ENCODE measurements around the gene KCNQ2.
A peak's percentile ranks its signal among the peaks of the same experiment; 100 is the strongest.

The KCNQ2 gene

DNA sequence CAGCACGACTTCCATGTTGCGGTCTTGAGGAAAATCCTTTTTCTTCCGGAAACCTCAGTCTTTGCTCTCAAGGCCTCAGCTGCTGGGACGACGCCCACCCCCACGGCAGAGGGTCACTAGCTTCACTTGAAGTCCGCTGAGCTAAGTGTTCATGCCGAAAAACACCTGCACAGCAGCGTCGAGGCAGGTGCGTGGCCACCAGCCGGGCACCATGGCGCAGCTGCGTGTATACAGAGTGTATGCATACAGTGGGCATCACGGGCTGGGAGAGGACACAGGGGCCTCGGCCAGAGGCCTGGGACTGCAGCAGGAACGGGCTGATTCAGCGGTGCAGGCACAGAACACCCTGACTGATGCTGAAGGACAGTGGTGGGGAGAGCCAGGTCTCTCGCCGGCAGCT, 20.1 kb downstream of the KCNQ2 start:
- no peak for DNase-seq

DNA sequence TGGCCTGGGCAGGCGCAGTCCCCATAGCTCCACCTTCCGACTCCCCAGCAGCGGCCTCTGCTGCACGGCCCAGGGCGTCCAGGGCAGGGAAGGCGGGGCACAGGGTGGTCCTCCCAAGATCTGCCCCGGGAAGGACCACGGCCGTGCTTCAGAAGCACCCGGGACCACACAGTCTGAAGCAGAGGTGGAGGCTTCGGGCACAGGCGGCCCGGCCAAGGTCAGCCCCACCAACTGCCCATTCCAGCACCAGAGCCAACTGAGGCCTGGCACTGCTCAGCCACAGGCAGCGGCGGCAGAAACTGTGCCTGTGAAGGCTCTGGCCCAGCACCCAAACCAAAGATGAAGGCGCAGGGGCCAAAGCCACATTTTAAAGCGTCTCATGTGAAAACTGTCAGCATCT, 20.6 kb downstream of the KCNQ2 start:
- DNase-seq = no peak

DNA sequence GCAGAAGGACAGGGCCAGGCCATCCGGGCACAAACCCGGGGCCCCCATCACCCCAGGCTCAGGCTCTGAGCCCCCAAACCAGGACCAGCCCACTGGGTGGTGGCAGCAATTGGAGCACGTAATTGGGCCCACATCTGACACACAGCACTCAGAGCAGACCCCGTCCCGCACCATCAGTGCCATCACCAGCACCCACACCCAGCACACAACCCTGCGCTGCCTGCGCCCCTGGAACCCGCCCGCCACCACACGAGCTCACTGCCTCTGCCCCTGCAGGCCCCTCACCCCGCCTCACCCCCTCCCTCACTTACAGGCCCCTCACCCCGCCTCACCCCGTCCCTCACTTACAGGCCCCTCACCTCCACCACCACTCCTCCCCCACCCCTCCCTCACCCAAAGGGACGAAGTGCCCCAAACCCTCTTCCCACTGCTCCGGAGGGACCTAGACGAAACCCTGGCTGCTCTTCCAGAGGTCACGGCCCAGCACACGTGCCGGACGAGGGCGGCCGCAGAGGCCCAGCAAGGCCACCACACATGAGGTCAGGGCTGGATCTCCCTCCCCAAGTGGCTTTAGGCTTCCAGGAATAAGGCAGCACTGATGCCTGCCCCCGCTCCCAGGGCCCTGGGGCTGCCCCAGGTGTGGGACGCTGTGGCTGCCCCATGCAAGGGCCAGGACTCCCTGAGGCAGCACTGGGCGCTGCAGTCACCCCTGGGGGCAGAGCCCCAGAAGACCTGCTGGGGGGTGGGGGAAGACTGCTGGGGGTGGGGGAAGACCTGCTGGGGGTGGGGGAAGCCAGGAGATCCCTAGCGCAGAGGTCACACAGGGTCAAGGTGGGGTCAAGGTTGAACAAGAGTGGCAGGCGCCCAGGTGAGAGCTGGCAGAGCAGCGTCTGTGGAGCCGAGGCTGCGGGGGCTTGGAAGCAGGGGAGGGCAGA, 22.4 kb downstream of the KCNQ2 start:
- no peak for DNase-seq

DNA sequence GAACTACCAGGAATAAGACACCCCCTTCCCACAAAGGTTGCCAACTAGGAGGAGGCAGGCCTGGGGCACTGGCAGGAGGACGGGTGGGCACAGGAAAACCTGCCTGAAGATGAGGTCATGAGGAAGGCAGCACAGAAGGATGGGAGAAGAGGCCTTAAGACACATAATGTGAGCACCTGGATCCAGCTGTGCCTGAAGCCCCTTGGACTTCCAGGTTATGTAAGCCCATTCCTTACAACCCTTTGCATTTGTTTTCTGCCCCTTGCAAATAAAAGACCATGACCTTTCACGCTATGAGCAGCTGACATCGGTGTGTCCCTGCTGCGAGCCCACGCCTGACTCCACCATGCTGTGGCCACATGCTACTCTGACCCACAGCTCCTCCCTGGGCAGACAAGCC, 23.4 kb downstream of the KCNQ2 start:
- DNase-seq = no peak

DNA sequence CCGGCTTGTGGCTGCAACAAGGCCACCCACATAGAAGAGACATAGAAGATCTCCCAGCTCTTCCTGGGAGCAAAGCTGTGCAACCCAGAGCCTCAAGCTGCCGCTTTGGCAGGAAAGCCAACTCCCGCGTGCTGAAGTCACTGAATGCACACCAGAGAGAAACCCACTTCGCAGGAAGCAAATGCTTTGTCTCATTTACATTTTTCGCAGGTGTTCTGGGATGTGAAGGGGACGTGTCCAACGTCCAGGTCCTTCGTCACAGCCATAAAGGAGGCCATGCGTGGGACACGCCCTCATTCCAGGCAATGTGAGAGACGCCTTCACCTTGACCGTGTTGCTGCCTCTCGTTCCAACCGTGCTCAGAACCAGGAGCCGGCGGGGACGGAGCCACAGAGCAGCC, 24.4 kb downstream of the KCNQ2 start:
- no peak for DNase-seq

DNA sequence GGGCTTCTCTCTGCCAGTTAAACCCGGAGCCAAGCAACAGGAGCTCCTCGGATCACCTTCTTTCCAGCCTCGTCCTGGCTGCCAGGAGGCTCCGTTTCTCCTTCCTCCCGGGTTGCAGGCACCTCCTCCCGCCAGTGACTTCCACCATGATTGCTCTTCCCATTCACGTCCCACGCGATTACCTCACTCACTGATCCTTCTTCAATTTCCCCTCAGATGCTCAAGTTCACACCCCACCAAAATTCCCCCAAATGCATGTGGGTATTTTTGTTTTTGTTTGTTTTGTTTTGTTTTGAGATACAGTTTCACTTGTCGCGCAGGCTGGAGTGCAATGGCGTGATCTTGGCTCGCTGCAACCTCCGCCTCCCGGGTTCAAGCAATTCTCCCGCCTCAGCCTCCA, 25.1 kb downstream of the KCNQ2 start:
- no peak for DNase-seq

DNA sequence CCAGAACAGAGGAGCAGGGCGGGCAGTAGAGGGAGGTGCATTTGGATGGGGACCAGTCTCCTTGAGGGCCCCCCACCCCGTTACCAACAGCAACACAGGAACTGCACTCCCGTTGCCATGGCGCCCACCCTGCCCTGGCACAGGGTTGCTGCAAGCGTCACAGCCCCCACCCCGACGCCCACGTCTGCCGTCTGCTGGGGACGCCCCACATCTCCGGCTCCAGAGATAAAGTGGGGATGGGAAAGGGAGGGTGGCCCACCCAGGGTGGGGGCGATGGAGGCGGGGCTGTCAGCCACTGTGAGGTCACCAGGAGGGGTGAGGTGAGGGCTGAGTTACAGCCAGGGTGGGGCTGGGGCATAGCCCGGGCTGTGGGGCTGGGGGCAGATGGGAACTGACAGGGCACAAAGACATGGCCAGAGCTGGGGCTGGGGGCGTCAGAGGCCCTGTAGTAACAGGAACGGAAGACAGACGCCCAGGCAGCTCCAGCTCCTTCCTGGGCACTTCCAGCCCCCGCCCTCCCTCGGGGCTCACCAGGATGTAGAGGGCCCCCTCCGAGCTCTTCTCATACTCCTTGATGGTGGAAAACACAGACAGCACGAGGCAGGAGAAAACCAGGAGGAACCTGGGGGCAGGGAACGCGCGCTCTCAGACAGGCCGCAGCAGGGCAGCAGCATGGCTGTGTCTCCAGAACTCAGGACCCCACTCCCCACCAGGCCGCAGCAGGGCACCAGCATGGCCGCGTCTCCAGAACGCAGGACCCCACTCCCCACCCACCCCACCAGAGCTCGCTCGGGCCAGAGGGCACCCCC, 26.0 kb downstream of the KCNQ2 start:
- DNase-seq = no peak

DNA sequence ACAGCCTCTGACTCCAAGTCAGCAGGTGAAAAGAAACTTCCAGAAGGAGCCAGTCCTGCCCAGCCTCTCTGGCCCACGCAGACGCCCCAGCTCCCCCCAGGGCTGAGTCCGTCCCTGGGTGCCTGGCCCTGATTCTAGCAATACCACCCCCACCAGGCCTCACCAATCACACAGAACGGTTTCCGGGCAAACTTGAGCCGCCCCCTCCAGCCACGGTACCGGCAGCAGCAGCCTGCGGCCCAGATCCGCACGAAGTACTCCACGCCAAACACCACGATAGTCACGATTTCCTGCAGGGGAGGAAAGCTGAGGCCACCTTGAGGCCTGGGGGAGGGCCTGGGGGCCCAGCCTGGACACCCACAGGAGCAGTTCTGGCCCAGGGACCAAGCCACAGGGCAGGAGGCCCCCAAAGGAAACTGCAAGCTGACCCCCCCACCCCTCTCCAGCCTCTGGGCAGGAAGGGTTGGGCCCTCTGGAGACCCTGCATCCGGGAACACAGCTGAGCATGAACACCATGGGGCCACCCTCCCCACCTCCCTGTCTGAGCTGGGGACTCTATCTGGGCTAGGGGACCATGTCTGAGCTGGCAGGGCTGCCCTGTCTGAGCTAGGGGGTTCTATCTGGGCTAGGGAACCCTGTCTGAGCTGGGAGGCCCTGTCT, 27.2 kb downstream of the KCNQ2 start:
- DNase-seq = no peak

DNA sequence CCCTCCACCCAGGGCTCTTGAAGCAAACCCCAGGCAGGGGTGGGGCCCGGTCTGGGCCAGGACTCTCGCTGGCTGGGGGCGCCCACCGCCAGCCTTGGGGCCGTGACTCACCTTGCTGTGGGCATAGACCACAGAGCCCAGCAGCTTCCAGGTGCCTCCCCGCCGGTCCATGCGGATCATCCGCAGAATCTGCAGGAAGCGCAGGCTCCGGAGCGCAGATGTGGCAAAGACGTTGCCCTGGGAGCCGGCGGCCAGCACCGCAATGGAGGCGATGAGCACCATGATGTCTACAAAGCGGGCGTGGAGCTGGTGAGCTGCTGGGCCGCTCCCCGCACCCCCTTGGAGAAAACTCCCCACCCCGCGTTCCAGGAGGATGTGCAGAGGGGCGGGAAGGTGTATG, 27.9 kb downstream of the KCNQ2 start:
- no peak for DNase-seq

DNA sequence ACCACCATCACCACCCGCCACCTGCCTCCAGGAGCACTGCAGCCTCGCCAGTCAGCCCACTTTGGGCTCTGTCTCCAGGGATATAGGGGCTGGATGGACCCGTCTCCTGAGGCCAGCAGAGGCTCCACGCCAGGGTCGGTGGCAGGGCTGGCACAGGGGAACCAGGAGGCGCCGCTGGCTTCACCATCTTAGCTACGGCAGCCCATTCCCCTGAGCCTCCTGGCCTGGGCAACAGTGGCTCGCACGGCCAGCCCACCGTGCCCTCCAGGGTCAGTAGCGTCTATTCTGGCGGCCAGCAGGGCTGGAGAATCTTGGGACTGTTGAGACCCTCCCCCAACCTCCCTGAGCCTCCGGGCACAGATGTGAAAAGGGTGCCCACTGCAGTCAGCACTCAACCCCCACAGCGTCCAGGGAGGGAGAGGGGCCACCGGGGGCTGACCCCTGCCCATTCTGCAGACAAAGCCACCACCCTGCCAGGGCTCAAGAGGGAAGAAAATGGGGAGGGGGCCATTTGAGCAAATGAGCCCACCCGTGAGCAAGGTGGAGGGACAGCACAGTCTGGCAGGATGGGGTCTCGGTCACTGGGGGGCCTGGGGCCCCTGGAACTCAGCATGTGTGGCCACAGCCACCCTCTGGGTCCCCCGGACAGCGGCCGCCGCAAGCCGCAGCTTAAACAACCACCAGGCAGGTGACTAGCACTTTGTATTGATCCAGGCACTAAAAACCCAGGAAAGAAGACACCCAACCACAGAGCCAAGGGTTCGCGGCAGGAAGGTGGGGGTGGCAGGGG, 28.7 kb downstream of the KCNQ2 start:
- no peak for DNase-seq

DNA sequence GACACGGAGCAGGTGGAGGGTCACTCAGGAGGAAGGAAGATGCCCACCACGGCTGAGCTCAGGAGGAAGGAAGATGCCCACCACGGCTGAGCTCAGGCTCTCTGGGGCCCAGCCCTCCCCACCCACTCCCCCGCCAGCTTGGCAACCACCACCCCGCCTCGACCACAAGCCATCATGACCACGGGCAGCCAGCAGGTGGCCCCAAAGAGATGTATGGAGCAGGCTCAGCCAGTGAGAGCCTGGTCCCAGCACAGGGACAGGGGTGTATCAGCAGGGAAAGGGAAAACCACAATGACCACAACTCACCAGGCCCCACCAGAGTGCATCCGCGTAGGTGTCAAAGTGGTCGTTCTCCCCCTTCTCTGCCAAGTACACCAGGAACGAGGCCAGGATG, 30.4 kb downstream of the KCNQ2 start:
- DNase-seq = peak; percentile 31

DNA sequence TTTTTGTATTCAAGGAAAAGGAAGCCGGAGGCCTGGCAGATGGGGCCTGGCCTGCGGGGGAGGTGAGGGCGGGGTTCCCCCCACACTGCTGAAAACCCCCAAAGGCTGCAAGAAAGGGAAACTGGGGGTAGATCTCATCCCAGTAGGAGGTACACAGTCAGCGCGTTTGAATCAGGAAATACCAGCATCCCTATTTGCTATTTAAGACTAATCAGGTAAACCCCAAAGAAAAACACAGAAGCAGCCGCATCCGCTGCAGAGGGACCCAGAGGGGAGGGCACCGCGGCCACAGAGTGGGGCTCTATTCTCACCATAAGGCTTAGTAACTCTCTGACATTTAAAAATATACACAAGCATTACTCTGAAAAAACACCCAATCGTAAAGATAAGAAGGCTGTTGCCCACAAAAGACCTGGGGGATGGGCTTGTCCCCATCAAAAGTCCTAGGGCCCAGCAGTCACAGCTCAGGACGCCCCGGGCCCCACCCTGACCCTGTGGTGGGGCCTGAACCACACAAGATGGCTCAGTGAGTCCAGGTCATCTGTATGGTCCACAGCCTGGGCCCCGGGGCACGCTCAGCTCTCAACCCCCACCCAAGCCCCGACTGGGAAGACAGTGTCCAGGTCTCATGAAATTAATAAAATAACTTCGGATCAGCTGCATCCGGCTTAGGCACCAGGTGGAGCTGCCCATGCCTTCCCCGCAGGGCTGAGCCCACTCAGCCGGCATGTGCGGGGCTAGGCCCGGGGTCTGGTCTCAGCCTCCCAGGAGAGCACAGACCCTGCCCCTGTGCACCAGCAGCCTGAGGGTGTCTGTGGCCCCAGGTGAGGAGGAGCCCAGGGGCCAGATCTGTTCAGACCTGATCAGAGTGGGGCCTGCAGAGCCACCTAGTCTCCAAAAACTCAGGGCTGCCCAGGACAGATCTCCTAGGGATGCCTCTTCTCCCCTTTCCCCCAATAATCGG, 31.0 kb downstream of the KCNQ2 start:
- DNase-seq = no peak

DNA sequence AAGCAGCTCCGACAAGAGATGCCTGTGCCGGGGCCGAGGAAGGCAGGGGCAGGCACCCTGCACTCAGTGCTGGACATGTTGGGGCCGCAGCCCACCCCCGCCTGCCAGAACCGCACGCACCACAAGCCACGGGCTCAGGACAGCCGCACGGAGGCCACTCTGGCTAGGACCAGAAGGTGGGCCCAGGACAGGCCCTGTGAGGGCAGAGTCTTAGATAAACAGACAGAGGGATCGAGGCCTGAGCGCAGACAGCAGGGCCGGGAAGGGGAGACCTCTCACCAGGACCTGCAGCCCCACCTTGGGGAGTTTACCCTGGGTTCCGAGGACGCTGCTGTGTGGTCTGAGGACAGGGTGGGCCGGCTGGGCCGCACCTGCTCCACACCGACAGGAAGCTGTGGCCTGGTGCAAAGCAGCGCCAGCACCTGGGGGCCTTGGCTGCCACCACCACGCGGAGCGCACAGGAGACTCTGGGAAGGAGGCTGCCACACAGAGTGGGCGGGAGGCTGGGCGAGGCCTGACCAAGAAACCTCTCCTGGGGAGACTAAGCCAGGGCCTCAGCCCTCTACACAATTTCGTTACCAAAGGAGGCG, 32.0 kb downstream of the KCNQ2 start:
- no peak for DNase-seq

DNA sequence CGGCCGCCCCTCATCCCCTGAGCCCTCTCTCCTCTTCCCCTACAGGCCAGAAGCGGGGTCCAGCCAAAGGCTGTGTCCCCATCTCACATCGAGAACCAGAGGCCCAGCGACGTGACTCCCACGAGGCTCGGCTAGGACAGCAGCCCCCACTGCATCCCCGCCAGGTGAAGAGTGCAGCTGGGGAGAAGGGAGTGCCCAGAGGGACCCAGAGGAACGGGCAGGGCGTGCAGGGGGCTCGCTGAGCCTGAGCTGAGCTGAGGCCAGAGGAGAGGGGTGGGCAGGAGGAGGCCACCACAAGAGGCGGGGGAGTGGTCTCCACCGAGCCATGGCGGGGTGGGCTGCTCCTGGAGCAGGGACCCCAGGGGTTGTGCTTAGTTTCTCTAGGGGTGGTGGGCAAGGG, 32.6 kb downstream of the KCNQ2 start:
- DNase-seq = no peak

DNA sequence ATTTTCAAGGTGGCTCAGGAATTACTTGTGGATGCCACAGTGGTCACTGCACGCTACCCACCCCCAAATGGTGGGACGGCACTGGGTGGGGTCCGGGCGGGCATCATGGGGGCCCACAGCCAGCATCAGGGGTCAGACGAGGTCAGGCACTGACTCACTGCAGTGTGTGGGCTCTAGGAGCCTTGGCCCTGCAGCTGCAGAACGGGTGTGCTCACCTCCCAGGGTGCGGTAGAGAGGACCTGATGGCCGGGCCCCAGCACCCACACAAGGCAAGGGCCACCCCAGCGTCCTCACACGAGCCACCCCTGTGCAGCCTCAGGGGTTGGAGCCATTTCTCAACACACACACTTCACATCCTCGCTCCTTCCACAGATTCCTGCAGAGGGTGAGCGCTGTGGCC, 34.3 kb downstream of the KCNQ2 start:
- DNase-seq = no peak

DNA sequence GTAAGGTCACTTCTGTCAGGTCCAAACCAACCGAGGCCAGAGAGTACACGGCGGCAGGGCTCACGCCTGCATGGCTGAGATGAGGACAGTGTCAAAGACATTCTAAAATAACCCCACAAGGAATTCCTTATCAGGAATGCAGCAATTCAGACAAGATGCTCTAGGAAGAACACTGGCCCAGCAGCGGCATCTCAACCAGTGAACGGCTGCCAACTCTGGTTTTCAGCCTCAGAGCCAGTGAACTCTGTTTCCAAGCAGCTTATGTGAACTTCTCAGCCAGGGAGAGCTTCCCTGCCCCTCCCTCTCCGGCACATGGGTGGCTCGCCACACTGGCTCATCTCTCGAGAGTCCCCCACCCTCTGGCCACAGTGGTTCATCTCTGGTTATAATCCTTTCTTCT, 36.9 kb downstream of the KCNQ2 start:
- DNase-seq = no peak

DNA sequence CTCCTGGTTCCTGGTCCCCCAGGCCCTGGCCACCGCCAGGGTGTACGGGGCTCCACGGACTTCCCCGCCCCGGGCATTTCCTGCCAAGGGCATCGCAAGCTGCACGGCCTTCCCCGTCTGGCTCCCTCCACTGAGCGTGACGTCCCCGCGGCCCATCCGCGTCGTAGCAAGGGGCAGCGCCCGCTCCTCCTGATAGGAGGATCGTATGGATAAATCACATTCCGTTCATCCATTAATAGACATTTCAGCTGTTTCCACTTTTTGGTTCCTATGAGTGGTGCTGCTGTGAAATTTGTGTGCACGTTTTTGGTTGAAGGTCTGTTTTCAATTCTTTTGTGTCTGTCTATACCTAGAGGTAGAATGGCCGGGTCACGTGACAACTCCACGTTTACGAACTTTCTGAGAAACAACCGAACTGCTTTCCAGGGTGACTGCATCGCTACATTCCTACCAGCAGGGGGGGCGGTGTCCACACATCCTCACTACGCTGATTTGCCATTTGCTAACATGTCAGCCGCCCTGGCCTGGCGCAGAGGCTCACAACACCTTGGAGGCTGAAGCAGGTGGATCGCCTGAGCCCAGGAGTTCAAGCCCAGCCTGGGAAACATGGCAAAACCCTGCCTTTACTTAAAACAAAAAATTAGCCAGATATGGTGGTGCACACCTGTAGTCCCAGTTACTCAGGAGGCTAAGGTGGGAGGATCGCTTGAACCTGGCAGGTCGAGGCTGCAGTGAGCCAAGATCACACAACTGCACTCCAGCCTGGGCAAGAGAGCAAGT, 37.7 kb downstream of the KCNQ2 start:
- DNase-seq = peak; percentile 79

DNA sequence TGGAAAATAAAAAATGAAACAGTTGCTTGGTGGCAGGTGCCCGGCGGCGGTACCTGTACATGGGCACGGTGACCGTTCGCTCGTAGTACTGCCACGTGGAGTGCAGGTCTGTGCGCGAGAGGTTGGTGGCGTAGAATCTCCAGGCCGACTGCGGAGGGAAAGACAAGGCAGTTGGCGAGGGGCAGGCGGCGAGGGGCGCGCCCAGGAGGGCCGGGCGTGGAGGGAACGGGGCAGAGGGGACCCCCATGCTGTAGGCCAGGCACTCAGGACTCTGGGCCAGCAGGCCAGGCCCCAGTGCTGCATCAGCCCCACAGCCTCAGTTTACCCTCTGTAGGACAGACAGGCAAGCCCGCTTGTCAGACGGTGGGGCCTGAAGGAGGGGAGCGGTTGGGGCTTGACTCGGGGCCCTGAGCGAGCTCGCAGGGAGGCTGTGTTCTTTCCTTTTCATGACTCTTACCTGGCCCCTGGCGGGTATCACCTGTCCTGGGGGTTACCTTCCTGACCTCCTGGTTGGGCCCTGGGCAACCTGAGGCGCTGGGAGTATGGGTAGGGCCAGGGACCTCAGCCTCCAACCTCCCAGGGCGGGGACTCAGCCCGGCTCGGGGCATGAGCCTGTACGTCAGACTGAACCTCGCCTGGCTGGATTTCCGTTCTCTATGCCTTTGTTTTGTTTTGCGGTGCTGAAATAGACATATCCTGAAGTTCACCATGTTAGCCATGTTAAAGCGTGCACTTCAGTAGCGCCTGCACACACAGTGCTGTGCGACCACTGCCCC, 38.5 kb downstream of the KCNQ2 start:
- no peak for DNase-seq

DNA sequence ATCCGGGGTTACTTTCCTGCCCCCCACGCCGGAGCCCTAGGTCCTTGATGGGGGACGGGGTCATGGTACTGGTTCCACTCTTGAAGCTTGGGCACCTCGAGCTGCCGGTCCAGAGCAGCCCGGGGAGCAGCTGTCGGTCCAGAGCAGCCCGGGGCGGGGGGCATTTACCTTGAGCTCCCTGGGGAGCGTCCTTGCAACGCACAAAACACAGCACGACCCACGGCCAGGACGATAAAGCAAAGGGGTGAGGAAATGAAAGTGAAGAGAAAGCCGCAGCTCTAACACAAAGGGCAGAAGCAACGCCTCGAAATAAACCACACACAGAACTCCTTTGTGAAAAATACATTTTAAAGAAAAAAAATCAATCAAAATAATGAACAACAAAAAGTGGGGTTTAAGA, 39.1 kb downstream of the KCNQ2 start:
- DNase-seq = no peak
